Measurements from ENCODE around the gene NFKBIL1. TPM values are rescaled to one million over a fixed set of nuclear protein-coding genes. Genes with fewer than 3 reads are reported as not detected.
A peak's percentile ranks its signal among the peaks of the same experiment; 100 is the strongest.

The NFKBIL1 gene
- total RNA-seq, 1 donor from 2014 or later: 40.0 TPM

GRCh38 chr6:31575335-31575901 lies 28.0 kb downstream of the NFKBIL1 start, which contains the start of gene TNF:
TNF (plus strand) TSS chr6:31575565; CDS start chr6:31575742, 177 bp downstream.
- no peak for TF ChIP-seq CTCF (IDR thresholded peaks at IDR 0.05; ENCODE audit: insufficient read depth, low read length, severe bottlenecking)
- no peak for FAIRE-seq
- peak; percentile 17 for DNase-seq (ENCODE audit: low read depth)
- no peak within 1 kb of the TSS for H3K4me3 ChIP-seq (ENCODE audit: low read depth, low read length)
- H3K36me3 ChIP-seq (ENCODE audit: control insufficient read depth, insufficient read depth, low read length): no peaks in the 10 kb centered on the region
- H3K27me3 ChIP-seq (ENCODE audit: control insufficient read depth, insufficient read depth, low read length): no peaks in the 10 kb centered on the region

GRCh38 chr6:31575952-31576685 lies 28.7 kb downstream of the NFKBIL1 start:
- no peaks in the 10 kb centered on the region for H3K36me3 ChIP-seq (ENCODE audit: control insufficient read depth, insufficient read depth, low read length)
- DNase-seq (ENCODE audit: low read depth): no peak
- H3K27me3 ChIP-seq (ENCODE audit: control insufficient read depth, insufficient read depth, low read length): no peaks in the 10 kb centered on the region
- no peak for FAIRE-seq
- TF ChIP-seq CTCF (IDR thresholded peaks at IDR 0.05; ENCODE audit: insufficient read depth, low read length, severe bottlenecking): no peak
- no peak overlapping the region for H3K4me3 ChIP-seq (ENCODE audit: low read depth, low read length)

GRCh38 chr6:31576897-31577578 lies 29.6 kb downstream of the NFKBIL1 start:
- no peaks in the 10 kb centered on the region for H3K27me3 ChIP-seq (ENCODE audit: control insufficient read depth, insufficient read depth, low read length)
- H3K4me3 ChIP-seq (ENCODE audit: low read depth, low read length): no peak overlapping the region
- FAIRE-seq: no peak
- no peaks in the 10 kb centered on the region for H3K36me3 ChIP-seq (ENCODE audit: control insufficient read depth, insufficient read depth, low read length)
- DNase-seq (ENCODE audit: low read depth): no peak
- no peak for TF ChIP-seq CTCF (IDR thresholded peaks at IDR 0.05; ENCODE audit: insufficient read depth, low read length, severe bottlenecking)

GRCh38 chr6:31577579-31577966 lies 30.2 kb downstream of the NFKBIL1 start:
- TF ChIP-seq CTCF (IDR thresholded peaks at IDR 0.05; ENCODE audit: insufficient read depth, low read length, severe bottlenecking): no peak
- Histone ChIP-seq H3K4me3 (ENCODE audit: low read depth, low read length) (no peak overlapping the region), H3K27me3 (ENCODE audit: control insufficient read depth, insufficient read depth, low read length) (no peaks in the 10 kb centered on the region), H3K36me3 (ENCODE audit: control insufficient read depth, insufficient read depth, low read length) (no peaks in the 10 kb centered on the region)
- FAIRE-seq (no peak), DNase-seq (ENCODE audit: low read depth) (no peak)

- peak; percentile 77 for DNase-seq (ENCODE audit: low read depth)
- TF ChIP-seq CTCF (IDR thresholded peaks at IDR 0.05; ENCODE audit: insufficient read depth, low read length, severe bottlenecking): no peak
- no peak for FAIRE-seq
- H3K27me3 ChIP-seq (ENCODE audit: control insufficient read depth, insufficient read depth, low read length): no peaks in the 10 kb centered on the region
- H3K4me3 ChIP-seq (ENCODE audit: low read depth, low read length): no peak overlapping the region
- no peaks in the 10 kb centered on the region for H3K36me3 ChIP-seq (ENCODE audit: control insufficient read depth, insufficient read depth, low read length)
Measured at GRCh38 chr6:31578184-31579118, 31.0 kb downstream of the NFKBIL1 start.

Data from bronchial epithelial cell (primary cell).